BLaER1 (cell line): Measurements from ENCODE around the gene C2orf76.

Experiments used
- H3K27ac ChIP-seq: shearing (Covaris generic); formaldehyde crosslinking; 2 replicates; pipeline ENCODE4 v1.8.1; 2022
- H3K27me3 ChIP-seq: shearing (Covaris generic); formaldehyde crosslinking; 2 replicates; pipeline ENCODE4 v1.8.1; 2022
- H3K36me3 ChIP-seq: shearing (Covaris generic); formaldehyde crosslinking; 2 replicates; pipeline ENCODE4 v1.8.1; 2022
- H3K4me1 ChIP-seq: shearing (Covaris generic); formaldehyde crosslinking; 2 replicates; pipeline ENCODE4 v1.8.1; 2022
- H3K4me2 ChIP-seq: shearing (Covaris generic); formaldehyde crosslinking; 2 replicates; pipeline ENCODE4 v1.8.1; 2022
- H3K4me3 ChIP-seq: shearing (Covaris generic); formaldehyde crosslinking; 2 replicates; pipeline ENCODE4 v1.8.1; 2022
- H3K9ac ChIP-seq: shearing (Covaris generic); formaldehyde crosslinking; 2 replicates; pipeline ENCODE4 v1.8.1; 2022
- H3K9me3 ChIP-seq: shearing (Covaris generic); formaldehyde crosslinking; 2 replicates; pipeline ENCODE4 v1.8.1; 2022
- H4K20me1 ChIP-seq: shearing (Covaris generic); formaldehyde crosslinking; 2 replicates; pipeline ENCODE4 v1.8.1; 2022
- Cebpa-rat ChIP-seq: shearing (Covaris generic); IDR thresholded peaks from 2 replicates; pipeline ENCODE4 v1.8.1; 2022

C2orf76 gene

DNA sequence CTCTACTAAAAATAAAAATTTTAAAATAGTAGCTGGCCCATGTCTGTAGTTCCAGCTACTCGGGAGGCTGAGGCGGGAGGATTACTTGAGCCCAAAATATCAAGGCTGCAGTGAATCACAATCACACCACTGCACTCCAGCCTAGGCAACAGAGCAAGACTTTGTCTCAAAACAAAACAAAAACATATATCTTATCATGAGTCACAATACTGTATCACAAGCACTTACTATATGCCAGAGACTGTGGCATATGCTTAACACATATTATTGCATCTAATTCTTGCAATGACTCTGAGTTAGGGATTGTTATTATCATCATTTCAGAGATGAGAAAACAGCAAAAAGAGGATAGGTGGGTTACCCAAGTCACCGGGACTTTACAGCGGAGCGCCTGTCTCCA lies 35.5 kb upstream of the C2orf76 start:
- no peak overlapping the region for H3K4me2 ChIP-seq
- H3K4me1 ChIP-seq, result peaks cover 47% of the 10 kb centered on the region
- H4K20me1 ChIP-seq, result no peaks in the 10 kb centered on the region
- H3K9ac ChIP-seq, result no peak overlapping the region
- no peaks in the 10 kb centered on the region for H3K27me3 ChIP-seq
- no peaks in the 10 kb centered on the region for H3K9me3 ChIP-seq
- H3K4me3 ChIP-seq, result no peak overlapping the region
- H3K36me3 ChIP-seq, result no peaks in the 10 kb centered on the region
- no peak for TF ChIP-seq Cebpa-rat
- no peak overlapping the region for H3K27ac ChIP-seq

DNA sequence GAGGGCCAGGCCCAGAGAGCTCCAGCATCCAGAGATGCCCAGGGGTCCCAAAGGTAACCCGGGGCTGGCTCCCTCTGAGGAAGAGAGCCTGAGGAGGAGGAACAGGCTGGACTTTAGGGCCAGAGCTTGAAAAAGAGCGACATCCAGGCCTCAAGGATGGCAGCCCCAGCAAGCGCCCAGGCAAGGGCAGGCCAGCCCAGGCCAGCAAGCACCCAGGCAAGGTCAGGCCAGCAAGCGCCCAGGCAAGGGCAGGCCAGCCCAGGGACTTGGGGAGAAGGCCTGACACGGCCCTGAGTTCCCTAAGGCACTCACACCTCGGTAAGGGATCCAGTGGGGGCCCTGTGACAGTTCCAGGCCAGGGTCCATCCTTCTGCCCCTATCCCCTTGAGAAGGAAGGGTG lies 30.6 kb upstream of the C2orf76 start:
- Histone ChIP-seq H3K27ac (no peak overlapping the region), H4K20me1 (no peaks in the 10 kb centered on the region), H3K4me3 (no peak overlapping the region), H3K9me3 (no peaks in the 10 kb centered on the region), H3K9ac (no peak overlapping the region), H3K36me3 (no peaks in the 10 kb centered on the region), H3K4me2 (no peak overlapping the region), H3K27me3 (no peaks in the 10 kb centered on the region), H3K4me1 (peaks cover 13% of the 10 kb centered on the region)
- TF ChIP-seq Cebpa-rat, result no peak

DNA sequence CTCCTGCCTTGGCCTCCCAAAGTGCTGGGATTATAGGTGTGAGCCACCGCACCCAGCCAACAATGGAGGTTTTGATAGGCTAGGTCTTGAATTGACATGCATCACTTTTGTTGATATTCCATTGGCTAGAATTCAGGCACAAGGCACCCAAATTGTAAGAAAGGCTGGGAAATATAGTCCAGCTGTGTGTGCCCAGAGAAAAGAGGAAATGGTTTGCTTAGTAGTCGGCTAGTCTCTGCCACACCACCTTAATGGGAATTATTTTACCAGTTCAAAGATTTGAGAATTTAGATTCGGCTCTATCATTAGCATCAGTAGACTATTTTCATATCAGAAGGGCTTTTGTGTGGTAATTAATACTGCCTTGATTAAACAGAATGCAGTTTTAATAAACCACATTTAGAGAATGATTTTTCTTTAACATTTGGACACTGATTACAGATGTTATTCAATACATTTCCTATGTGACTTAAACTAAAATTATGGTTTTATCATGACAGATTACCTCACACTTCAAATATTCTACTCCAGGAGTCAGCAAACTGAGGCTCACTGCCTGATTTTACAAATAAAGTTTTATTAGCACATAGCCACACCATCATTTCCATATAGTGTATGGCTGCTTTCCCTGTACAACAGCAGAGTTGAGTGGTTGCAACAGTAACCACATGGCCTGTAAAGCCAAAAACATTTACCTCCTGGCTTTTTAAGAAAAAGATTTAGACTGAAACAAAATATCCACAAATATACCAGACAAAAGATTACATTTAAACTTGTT lies 27.5 kb upstream of the C2orf76 start:
- H3K36me3 ChIP-seq, result no peaks in the 10 kb centered on the region
- H3K9me3 ChIP-seq, result no peaks in the 10 kb centered on the region
- no peaks in the 10 kb centered on the region for H3K27me3 ChIP-seq
- peaks cover 19% of the 10 kb centered on the region for H3K4me1 ChIP-seq
- H3K27ac ChIP-seq, result no peak overlapping the region
- H3K9ac ChIP-seq, result no peak overlapping the region
- H3K4me3 ChIP-seq, result no peak overlapping the region
- no peak for TF ChIP-seq Cebpa-rat
- no peak overlapping the region for H3K4me2 ChIP-seq
- H4K20me1 ChIP-seq, result no peaks in the 10 kb centered on the region

DNA sequence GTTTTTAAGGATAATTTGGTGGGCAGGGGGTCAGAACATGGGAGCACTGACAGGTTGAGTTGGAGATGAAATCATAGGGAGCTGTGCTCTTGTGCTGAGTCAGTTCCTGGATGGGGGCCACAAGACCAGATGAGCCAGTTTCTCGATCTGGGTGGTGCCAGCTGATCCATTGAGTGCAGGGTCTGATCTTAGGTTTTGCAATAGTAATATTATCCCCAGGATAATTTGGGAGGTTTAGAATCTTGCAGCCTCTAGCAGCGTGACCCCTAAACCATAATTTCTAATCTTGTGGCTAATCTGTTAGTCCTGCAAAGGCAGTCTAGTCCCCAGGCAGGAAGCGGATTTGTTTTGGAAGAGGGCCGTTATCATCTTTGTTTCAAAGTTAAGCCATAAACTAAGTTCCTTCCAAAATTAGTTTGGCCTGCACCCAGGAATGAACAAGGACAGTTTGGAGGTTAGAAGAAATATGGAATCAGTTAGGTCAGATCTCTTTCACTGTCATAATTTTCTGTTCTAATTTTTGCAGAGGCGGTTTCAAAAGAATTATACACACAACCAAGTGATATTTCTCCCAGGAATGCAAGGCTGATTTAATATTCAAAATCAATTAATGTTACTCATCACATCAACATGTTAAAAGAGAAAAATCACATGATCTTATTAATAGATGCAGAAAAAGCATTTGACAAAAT lies 23.1 kb upstream of the C2orf76 start:
- Histone ChIP-seq H3K4me3 (no peak overlapping the region), H3K9ac (no peak overlapping the region), H3K9me3 (no peaks in the 10 kb centered on the region), H3K4me1 (peaks cover 53% of the 10 kb centered on the region), H4K20me1 (no peaks in the 10 kb centered on the region), H3K36me3 (no peaks in the 10 kb centered on the region), H3K27ac (no peak overlapping the region), H3K4me2 (peak overlapping the region; percentile 38), H3K27me3 (no peaks in the 10 kb centered on the region)
- TF ChIP-seq Cebpa-rat, result no peak

DNA sequence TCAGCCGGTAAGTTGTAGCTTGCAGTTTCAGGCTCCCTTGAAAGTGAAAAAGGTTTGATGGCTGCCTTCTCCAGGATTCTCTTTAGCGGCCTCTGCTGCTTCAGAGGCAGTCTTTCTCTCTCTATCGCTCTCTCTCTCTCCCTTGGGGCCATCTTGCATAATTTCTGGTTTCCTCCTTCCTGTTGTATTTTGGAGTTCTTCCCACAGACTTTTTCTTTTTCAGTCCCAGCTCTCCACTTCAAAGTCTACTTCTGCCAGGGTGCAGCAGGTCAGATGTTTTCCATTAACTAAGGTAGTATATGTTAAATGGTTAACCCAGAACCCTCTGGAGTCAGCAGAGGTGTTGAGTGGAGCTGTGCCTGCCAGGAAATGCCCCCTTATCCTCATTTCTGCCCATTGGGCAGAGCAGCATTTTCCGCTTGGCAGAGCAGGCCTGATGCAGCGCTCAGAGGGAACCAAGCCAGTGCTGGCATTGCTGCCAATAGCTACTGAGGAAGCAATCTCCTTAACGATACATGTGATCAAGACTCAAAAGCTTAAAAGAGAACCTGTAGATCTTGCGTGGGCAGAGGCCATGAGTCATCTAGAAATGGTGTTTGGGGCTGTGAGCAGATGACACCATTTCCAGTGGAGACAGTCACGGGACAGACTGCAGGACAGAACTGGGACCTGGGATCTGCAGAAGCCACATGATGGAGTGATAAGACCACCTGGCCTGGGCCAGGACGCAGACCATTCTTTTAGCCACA lies 20.9 kb upstream of the C2orf76 start:
- Histone ChIP-seq H3K27me3 (no peaks in the 10 kb centered on the region), H4K20me1 (no peaks in the 10 kb centered on the region), H3K4me2 (peak overlapping the region; percentile 85), H3K4me3 (no peak overlapping the region), H3K9me3 (no peaks in the 10 kb centered on the region), H3K9ac (no peak overlapping the region), H3K4me1 (peaks cover 70% of the 10 kb centered on the region), H3K27ac (peak overlapping the region; percentile 53), H3K36me3 (no peaks in the 10 kb centered on the region)
- TF ChIP-seq Cebpa-rat, result peak; percentile 88

DNA sequence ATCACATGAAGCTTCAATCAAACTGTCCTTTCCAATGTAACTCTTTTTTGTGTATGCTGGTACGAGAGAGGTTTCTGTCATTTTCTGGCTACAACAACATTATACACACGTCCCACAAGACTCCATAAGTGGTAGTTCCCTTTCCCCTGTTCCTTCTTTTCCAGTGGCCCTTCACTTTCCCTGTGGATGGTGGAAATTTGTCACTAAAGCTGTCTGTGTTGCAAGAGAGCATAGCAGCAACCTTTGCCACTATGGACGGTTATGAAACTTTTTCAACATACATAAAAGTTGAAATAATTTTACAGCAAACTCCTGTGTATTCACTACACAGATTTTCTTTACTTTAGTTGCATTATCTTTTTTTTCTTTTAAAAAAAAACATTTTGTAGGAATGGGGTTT lies 18.8 kb upstream of the C2orf76 start:
- Histone ChIP-seq H3K27ac (no peak overlapping the region), H3K9ac (no peak overlapping the region), H3K4me3 (no peak overlapping the region), H4K20me1 (no peaks in the 10 kb centered on the region), H3K27me3 (no peaks in the 10 kb centered on the region), H3K4me2 (no peak overlapping the region), H3K4me1 (peaks cover 70% of the 10 kb centered on the region), H3K9me3 (no peaks in the 10 kb centered on the region), H3K36me3 (no peaks in the 10 kb centered on the region)
- no peak for TF ChIP-seq Cebpa-rat

DNA sequence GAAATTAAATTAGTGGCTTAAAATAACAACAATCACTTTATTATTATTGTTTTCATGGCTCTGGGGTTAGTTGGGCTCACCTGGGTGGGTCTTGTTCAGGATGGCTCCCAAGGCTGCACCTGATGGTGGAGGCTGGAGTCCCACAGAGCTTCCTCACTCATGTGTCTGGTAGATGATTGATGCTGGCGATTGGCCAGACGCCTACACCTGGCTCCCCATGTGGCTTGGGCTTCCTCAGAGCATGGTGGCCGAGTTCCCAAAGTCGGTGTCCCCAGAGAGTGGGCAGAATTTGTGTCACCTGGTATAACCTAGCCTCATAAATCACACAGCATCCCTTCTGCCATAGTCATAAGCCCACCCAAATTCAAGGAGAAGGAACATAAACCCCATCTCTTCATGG lies 18.3 kb upstream of the C2orf76 start:
- no peak for TF ChIP-seq Cebpa-rat
- Histone ChIP-seq H4K20me1 (no peaks in the 10 kb centered on the region), H3K27ac (no peak overlapping the region), H3K4me1 (peaks cover 70% of the 10 kb centered on the region), H3K36me3 (no peaks in the 10 kb centered on the region), H3K4me2 (peak overlapping the region; percentile 24), H3K9ac (no peak overlapping the region), H3K27me3 (no peaks in the 10 kb centered on the region), H3K9me3 (no peaks in the 10 kb centered on the region), H3K4me3 (no peak overlapping the region)

DNA sequence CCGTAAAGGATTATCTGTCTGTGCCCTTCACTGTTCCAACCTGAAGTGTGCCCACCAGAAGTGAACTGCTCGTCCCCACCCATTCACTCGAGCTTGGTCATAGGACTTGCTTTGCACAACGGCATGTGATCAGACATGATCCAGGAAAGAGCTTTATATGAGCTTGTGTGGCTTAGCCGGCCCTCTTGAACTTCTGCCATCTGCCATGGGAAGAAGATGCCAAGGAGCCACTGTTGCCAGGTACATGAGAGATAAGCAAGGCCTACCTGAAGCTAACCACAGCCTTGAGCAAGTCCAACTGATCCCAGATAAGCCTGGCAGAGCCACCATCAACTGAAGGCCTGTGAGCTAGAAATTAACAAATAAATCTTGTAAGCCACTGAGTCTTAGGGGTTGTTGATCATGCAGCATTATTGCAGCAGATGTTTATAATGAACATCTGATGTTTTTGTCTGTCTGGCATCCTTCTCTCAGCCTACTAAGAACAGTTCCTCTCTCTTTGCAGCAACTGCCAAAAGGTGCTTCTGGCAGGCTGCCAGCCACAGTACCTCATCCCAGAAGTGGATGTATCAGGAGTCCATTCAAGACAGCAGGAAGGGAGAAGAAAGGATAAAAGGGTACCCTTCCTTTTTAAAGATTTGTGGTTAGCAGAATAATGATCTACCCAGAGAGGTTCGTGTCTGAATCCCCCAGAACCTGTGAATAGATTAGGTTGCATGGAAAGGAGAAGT lies 16.9 kb upstream of the C2orf76 start:
- Histone ChIP-seq H3K36me3 (no peaks in the 10 kb centered on the region), H4K20me1 (no peaks in the 10 kb centered on the region), H3K4me2 (peak overlapping the region; percentile 37; the same call in 1 of the 2 replicates), H3K9me3 (no peaks in the 10 kb centered on the region), H3K4me1 (peaks cover 70% of the 10 kb centered on the region), H3K27ac (no peak overlapping the region), H3K4me3 (no peak overlapping the region), H3K27me3 (no peaks in the 10 kb centered on the region), H3K9ac (no peak overlapping the region)
- TF ChIP-seq Cebpa-rat, result no peak

DNA sequence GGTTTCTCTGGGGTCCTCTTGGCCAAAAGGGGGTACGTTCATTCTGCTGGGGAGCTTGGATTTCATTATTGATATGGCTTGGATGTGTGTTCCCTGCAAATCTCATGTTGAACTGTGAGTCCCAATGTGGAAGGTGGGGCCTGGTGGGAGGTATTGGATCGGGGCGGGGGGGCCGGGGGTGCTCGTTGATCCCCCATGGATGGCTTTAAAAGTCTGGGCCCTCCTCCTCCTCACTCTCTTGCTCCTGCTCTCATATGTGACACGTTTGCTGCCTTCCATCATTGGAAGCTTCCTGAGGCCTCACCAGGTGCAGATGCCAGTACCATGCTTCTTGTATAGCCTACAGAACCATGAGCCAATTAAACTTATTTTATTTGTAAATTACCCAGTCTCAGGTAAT lies 11.9 kb upstream of the C2orf76 start:
- H3K9ac ChIP-seq, result no peak overlapping the region
- no peaks in the 10 kb centered on the region for H4K20me1 ChIP-seq
- no peaks in the 10 kb centered on the region for H3K27me3 ChIP-seq
- peak overlapping the region; percentile 33; the same call in 1 of the 2 replicates for H3K27ac ChIP-seq
- peaks cover 13% of the 10 kb centered on the region for H3K36me3 ChIP-seq
- H3K4me2 ChIP-seq, result peak overlapping the region; percentile 89
- TF ChIP-seq Cebpa-rat, result no peak
- H3K4me1 ChIP-seq, result peaks cover 68% of the 10 kb centered on the region
- peaks cover 14% of the 10 kb centered on the region for H3K9me3 ChIP-seq
- H3K4me3 ChIP-seq, result no peak overlapping the region
